ENCODE measurements around the gene IL27RA. TPM values are rescaled to one million over a fixed set of nuclear protein-coding genes. Genes with fewer than 3 reads are reported as not detected.
"Not testable (repeated sequence)": the region's sequence is repeated elsewhere in the genome, so short reads cannot be mapped to it uniquely, and the experiment has no call there.

IL27RA gene
- total and polyA plus RNA-seq, 7 experiments from 2014 or later = 32.1 to 120 (median 83.2) TPM

- Mint-ChIP-seq H3K27me3 (peaks cover 0 to 1% (median 0%) of the 10 kb centered on the region in 5 donors), H3K27ac (peak overlapping the region; percentile 6 to 92 (median 74)), H3K4me3 (peak overlapping the region in 3 of 10 donors; percentile 1 to 47 (median 13)), H3K4me1 (peaks cover 17 to 39% (median 30%) of the 10 kb centered on the region in 7 donors), H3K36me3 (peaks cover under 1 to 6% (median 2%) of the 10 kb centered on the region in 5 donors), H3K9me3 (no peaks in the 10 kb centered on the region)
- Histone ChIP-seq H3K9me3 (ENCODE audit: control insufficient read depth in 2 of 3, low read length in 3 of 3) (no peaks in the 10 kb centered on the region), H3K4me1 (ENCODE audit: control insufficient read depth in 2 of 2, insufficient read depth in 2 of 2, low read length in 2 of 2) (peaks cover 14 to 16% of the 10 kb centered on the region in 2 donors), H3K27ac (ENCODE audit: low read depth, low read length) (no peak overlapping the region), H3K4me3 (ENCODE audit: low read length) (no peak overlapping the region), H3K36me3 (ENCODE audit: control insufficient read depth in 2 of 3, insufficient read depth in 3 of 3, low read length in 3 of 3) (peaks cover 0 to 8% (median 0%) of the 10 kb centered on the region in 3 experiments), H3K27me3 (ENCODE audit: control insufficient read depth in 2 of 2, insufficient read depth in 2 of 2, low read length in 2 of 2) (no peaks in the 10 kb centered on the region)
- intact Hi-C loops (cut with micrococcal nuclease) = no loop called here
- no peak for DNase-seq
- POLR2A ChIA-PET = interaction anchor here (0.6 to 7.9 kb wide), 4 partner anchors 22 to 137 kb away, joined by 3 to 162 read pairs (median 3); partner anchors contain the start of gene RFX1
- CTCF ChIA-PET = interaction anchor here (1.2 kb wide), 1 partner anchor 19 kb away, joined by 3 read pairs; no protein-coding TSS in a partner anchor
- ATAC-seq = no peak
These were observed 2.7 kb upstream of the IL27RA start for GRCh38 chr19:14028901-14029300.

GRCh38 chr19:14030997-14031718 lies 404 bp upstream of the IL27RA start:
- Histone ChIP-seq H3K4me3 (ENCODE audit: low read length) (peak overlapping the region; percentile 98), H3K36me3 (ENCODE audit: control insufficient read depth in 2 of 3, insufficient read depth in 3 of 3, low read length in 3 of 3) (peaks cover 0 to 16% (median 0%) of the 10 kb centered on the region in 3 experiments), H3K9me3 (ENCODE audit: control insufficient read depth in 2 of 3, low read length in 3 of 3) (no peaks in the 10 kb centered on the region), H3K27me3 (ENCODE audit: control insufficient read depth in 2 of 2, insufficient read depth in 2 of 2, low read length in 2 of 2) (no peaks in the 10 kb centered on the region), H3K27ac (ENCODE audit: low read depth, low read length) (peak overlapping the region; percentile 99), H3K4me1 (ENCODE audit: control insufficient read depth in 2 of 2, insufficient read depth in 2 of 2, low read length in 2 of 2) (peaks cover 16% of the 10 kb centered on the region in 2 donors)
- peak in 3 of 9 donors; percentile 84 to 88 (median 87) for DNase-seq
- Mint-ChIP-seq H3K27me3 (peaks cover 0 to 1% (median 0%) of the 10 kb centered on the region in 5 donors), H3K9me3 (no peaks in the 10 kb centered on the region), H3K36me3 (peaks cover 3 to 13% (median 8%) of the 10 kb centered on the region in 5 donors), H3K4me1 (peaks cover 21 to 49% (median 34%) of the 10 kb centered on the region in 7 donors), H3K4me3 (peak overlapping the region; percentile 88 to 97 (median 94)), H3K27ac (peak overlapping the region; percentile 92 to 97 (median 95))
- peak; percentile 88 for ATAC-seq
- intact Hi-C loops (cut with micrococcal nuclease) = loop anchor here in 1 of 2 donors (5.0 kb wide), 1 partner anchor 124 kb away; the partner anchor contains the start of genes BRME1 and CC2D1A
- ChIA-PET CTCF (interaction anchor here (0.6 to 1.4 kb wide), 9 partner anchors 11 to 78 kb away, joined by 3 to 6 read pairs (median 3); partner anchors contain the start of gene RFX1), POLR2A (interaction anchor here (0.5 to 7.9 kb wide), 40 partner anchors 9 to 491 kb away, joined by 3 to 162 read pairs (median 4); partner anchors contain the start of genes ASF1B, BRME1, CC2D1A and DCAF15)

GRCh38 chr19:14033946-14034345 lies 2.4 kb downstream of the IL27RA start:
- peaks cover 16% of the 10 kb centered on the region in 2 donors for H3K4me1 ChIP-seq (ENCODE audit: control insufficient read depth in 2 of 2, insufficient read depth in 2 of 2, low read length in 2 of 2)
- H3K27me3 ChIP-seq (ENCODE audit: control insufficient read depth in 2 of 2, insufficient read depth in 2 of 2, low read length in 2 of 2) = no peaks in the 10 kb centered on the region
- H3K4me1 Mint-ChIP-seq = peaks cover 25 to 62% (median 37%) of the 10 kb centered on the region in 7 donors
- H3K27ac Mint-ChIP-seq = peak overlapping the region; percentile 65 to 92 (median 80)
- CTCF ChIA-PET = no interaction called here
- POLR2A ChIA-PET = interaction anchor here (0.6 to 7.9 kb wide), 5 partner anchors 27 to 257 kb away, joined by 3 to 162 read pairs (median 15); partner anchors contain the start of genes DCAF15 and RFX1
- DNase-seq (no peak), ATAC-seq (no peak)
- H3K36me3 ChIP-seq (ENCODE audit: control insufficient read depth in 2 of 3, insufficient read depth in 3 of 3, low read length in 3 of 3) = peaks cover 0 to 40% (median 10%) of the 10 kb centered on the region in 3 experiments
- H3K9me3 ChIP-seq (ENCODE audit: control insufficient read depth in 2 of 3, low read length in 3 of 3) = no peaks in the 10 kb centered on the region
- H3K27ac ChIP-seq (ENCODE audit: low read depth, low read length) = peak overlapping the region; percentile 40
- intact Hi-C loops (cut with micrococcal nuclease) = loop anchor here (2.0 to 5.0 kb wide), 3 partner anchors 15 to 127 kb away; partner anchors contain the start of genes BRME1 (in 1 of the 2) and CC2D1A (in 1 of the 2)
- peak overlapping the region; percentile 57 to 88 (median 68) for H3K4me3 Mint-ChIP-seq
- peaks cover 0 to 1% (median 0%) of the 10 kb centered on the region in 5 donors for H3K27me3 Mint-ChIP-seq
- H3K36me3 Mint-ChIP-seq = peaks cover 3 to 28% (median 9%) of the 10 kb centered on the region in 5 donors
- peaks cover 0 to 1% (median 0%) of the 10 kb centered on the region in 11 donors for H3K9me3 Mint-ChIP-seq
- H3K4me3 ChIP-seq (ENCODE audit: low read length) = no peak overlapping the region

GRCh38 chr19:14035159-14035558 lies 3.6 kb downstream of the IL27RA start:
- Histone ChIP-seq H3K4me1 (ENCODE audit: control insufficient read depth in 2 of 2, insufficient read depth in 2 of 2, low read length in 2 of 2) (peaks cover 16% of the 10 kb centered on the region in 2 donors), H3K36me3 (ENCODE audit: control insufficient read depth in 2 of 3, insufficient read depth in 3 of 3, low read length in 3 of 3) (peaks cover 0 to 53% (median 10%) of the 10 kb centered on the region in 3 experiments)
- peak overlapping the region in 3 of 9 donors; percentile 58 to 72 (median 62) for H3K27ac Mint-ChIP-seq
- ATAC-seq; H3K4me3 ChIP-seq (ENCODE audit: low read length); H3K9me3 Mint-ChIP-seq; H3K9me3 ChIP-seq (ENCODE audit: control insufficient read depth in 2 of 3, low read length in 3 of 3); intact Hi-C loops (cut with micrococcal nuclease); DNase-seq; H3K27ac ChIP-seq (ENCODE audit: low read depth, low read length); H3K27me3 ChIP-seq (ENCODE audit: control insufficient read depth in 2 of 2, insufficient read depth in 2 of 2, low read length in 2 of 2); H3K27me3 Mint-ChIP-seq: not testable (repeated sequence)
- H3K36me3 Mint-ChIP-seq = peaks cover 3 to 29% (median 9%) of the 10 kb centered on the region in 5 donors
- POLR2A ChIA-PET = interaction anchor here (0.7 to 1.1 kb wide), 3 partner anchors 41 to 62 kb away, joined by 3 read pairs; no protein-coding TSS in a partner anchor
- H3K4me1 Mint-ChIP-seq = peaks cover 24 to 64% (median 35%) of the 10 kb centered on the region in 7 donors
- H3K4me3 Mint-ChIP-seq = peak overlapping the region in 5 of 10 donors; percentile 12 to 56 (median 34)
- CTCF ChIA-PET = interaction anchor here (0.6 to 1.3 kb wide), 5 partner anchors 7 to 1400 kb away, joined by 3 to 4 read pairs (median 3); partner anchors contain the start of gene RLN3

- no peaks in the 10 kb centered on the region for H3K27me3 Mint-ChIP-seq
- peak overlapping the region in 3 of 10 donors; percentile 37 to 45 (median 44) for H3K4me3 Mint-ChIP-seq
- Histone ChIP-seq H3K4me1 (ENCODE audit: control insufficient read depth in 2 of 2, insufficient read depth in 2 of 2, low read length in 2 of 2) (peaks cover 12 to 16% of the 10 kb centered on the region in 2 donors), H3K9me3 (ENCODE audit: control insufficient read depth in 2 of 3, low read length in 3 of 3) (no peaks in the 10 kb centered on the region), H3K36me3 (ENCODE audit: control insufficient read depth in 2 of 3, insufficient read depth in 3 of 3, low read length in 3 of 3) (peaks cover 0 to 58% (median 10%) of the 10 kb centered on the region in 3 experiments), H3K27ac (ENCODE audit: low read depth, low read length) (peak overlapping the region; percentile 35), H3K27me3 (ENCODE audit: control insufficient read depth in 2 of 2, insufficient read depth in 2 of 2, low read length in 2 of 2) (no peaks in the 10 kb centered on the region), H3K4me3 (ENCODE audit: low read length) (no peak overlapping the region)
- intact Hi-C loops (cut with micrococcal nuclease) = no loop called here
- peaks cover 0 to 1% (median 0%) of the 10 kb centered on the region in 11 donors for H3K9me3 Mint-ChIP-seq
- DNase-seq (no peak), ATAC-seq (no peak)
- CTCF ChIA-PET = interaction anchor here (0.7 to 1.3 kb wide), 2 partner anchors 8 to 13 kb away, joined by 3 to 4 read pairs; partner anchors contain the start of gene RLN3
- POLR2A ChIA-PET = interaction anchor here (0.6 to 1.1 kb wide), 5 partner anchors 9 to 106 kb away, joined by 3 to 6 read pairs (median 4); no protein-coding TSS in a partner anchor
- H3K36me3 Mint-ChIP-seq = peaks cover 3 to 29% (median 9%) of the 10 kb centered on the region in 5 donors
- H3K27ac Mint-ChIP-seq = peak overlapping the region in 7 of 9 donors; percentile 17 to 72 (median 62)
- peaks cover 24 to 59% (median 35%) of the 10 kb centered on the region in 7 donors for H3K4me1 Mint-ChIP-seq
These were observed 4.1 kb downstream of the IL27RA start for GRCh38 chr19:14035706-14036105.

GRCh38 chr19:14039181-14039580 lies 7.6 kb downstream of the IL27RA start:
- no peaks in the 10 kb centered on the region for H3K27me3 Mint-ChIP-seq
- DNase-seq (no peak), ATAC-seq (no peak)
- H3K4me3 Mint-ChIP-seq = no peak overlapping the region
- POLR2A ChIA-PET = no interaction called here
- intact Hi-C loops (cut with micrococcal nuclease) = no loop called here
- H3K4me1 Mint-ChIP-seq = peaks cover 11 to 48% (median 26%) of the 10 kb centered on the region in 7 donors
- Histone ChIP-seq H3K27me3 (ENCODE audit: control insufficient read depth in 2 of 2, insufficient read depth in 2 of 2, low read length in 2 of 2) (no peaks in the 10 kb centered on the region), H3K9me3 (ENCODE audit: control insufficient read depth in 2 of 3, low read length in 3 of 3) (no peaks in the 10 kb centered on the region), H3K4me1 (ENCODE audit: control insufficient read depth in 2 of 2, insufficient read depth in 2 of 2, low read length in 2 of 2) (peaks cover 0 to 6% of the 10 kb centered on the region in 2 donors), H3K27ac (ENCODE audit: low read depth, low read length) (no peak overlapping the region), H3K36me3 (ENCODE audit: control insufficient read depth in 2 of 3, insufficient read depth in 3 of 3, low read length in 3 of 3) (peaks cover 6 to 76% (median 21%) of the 10 kb centered on the region in 3 experiments), H3K4me3 (ENCODE audit: low read length) (no peak overlapping the region)
- CTCF ChIA-PET = interaction anchor here (0.6 kb wide), 1 partner anchor 17 kb away, joined by 3 read pairs; no protein-coding TSS in a partner anchor
- H3K36me3 Mint-ChIP-seq = peaks cover 0 to 34% (median 15%) of the 10 kb centered on the region in 5 donors
- H3K9me3 Mint-ChIP-seq = peaks cover 0 to 1% (median 0%) of the 10 kb centered on the region in 11 donors
- peak overlapping the region in 5 of 9 donors; percentile 12 to 79 (median 64) for H3K27ac Mint-ChIP-seq

Measured in naive thymus-derived CD4-positive, alpha-beta T cell (primary cell).